ENCODE measurements around the gene CHRM1.

- TF ChIP-seq CTCF (IDR thresholded peaks at IDR 0.05; ENCODE audit: insufficient read depth, low read depth, low read length) (no peak), EZH2 (IDR thresholded peaks at IDR 0.05; ENCODE audit: insufficient read depth, low read length) (no peak)
Observed at GRCh38 chr11:62922189-62922589, 1.0 kb upstream of the CHRM1 start.
